Neural cell (in vitro differentiated cells): ENCODE data around the gene VWA1.

Experiments
- EP300 ChIP-seq: fragments of 450-650 bp; conservative IDR thresholded peaks from 2 replicates; pipeline ENCODE4 v1.6.1; 2014; ENCODE audit warnings: antibody characterized with exemption, mild to moderate bottlenecking, moderate library complexity; ENCODE audit not compliant: poor library complexity, severe bottlenecking
- EZH2 ChIP-seq: fragments of 200-600, 300-800 bp; shearing (Covaris generic), sonication (generic); IDR thresholded peaks from 2 replicates; pipeline ENCODE4 v1.6.1; 2014; ENCODE audit warnings: antibody characterized with exemption, low read length, borderline replicate concordance, mild to moderate bottlenecking; ENCODE audit not compliant: insufficient read depth, poor library complexity, severe bottlenecking
- TAF1 ChIP-seq: IDR thresholded peaks from 2 replicates; pipeline ENCODE4 v1.6.1; 2012; ENCODE audit warnings: low read depth
- TF ChIP-seq, protein P1 (sequence below): fragments of 450-650 bp; IDR thresholded peaks from 2 replicates; pipeline ENCODE4 v1.5.1; 2014; ENCODE audit warnings: antibody characterized with exemption, mild to moderate bottlenecking, moderate library complexity; ENCODE audit not compliant: poor library complexity, severe bottlenecking

DNA sequence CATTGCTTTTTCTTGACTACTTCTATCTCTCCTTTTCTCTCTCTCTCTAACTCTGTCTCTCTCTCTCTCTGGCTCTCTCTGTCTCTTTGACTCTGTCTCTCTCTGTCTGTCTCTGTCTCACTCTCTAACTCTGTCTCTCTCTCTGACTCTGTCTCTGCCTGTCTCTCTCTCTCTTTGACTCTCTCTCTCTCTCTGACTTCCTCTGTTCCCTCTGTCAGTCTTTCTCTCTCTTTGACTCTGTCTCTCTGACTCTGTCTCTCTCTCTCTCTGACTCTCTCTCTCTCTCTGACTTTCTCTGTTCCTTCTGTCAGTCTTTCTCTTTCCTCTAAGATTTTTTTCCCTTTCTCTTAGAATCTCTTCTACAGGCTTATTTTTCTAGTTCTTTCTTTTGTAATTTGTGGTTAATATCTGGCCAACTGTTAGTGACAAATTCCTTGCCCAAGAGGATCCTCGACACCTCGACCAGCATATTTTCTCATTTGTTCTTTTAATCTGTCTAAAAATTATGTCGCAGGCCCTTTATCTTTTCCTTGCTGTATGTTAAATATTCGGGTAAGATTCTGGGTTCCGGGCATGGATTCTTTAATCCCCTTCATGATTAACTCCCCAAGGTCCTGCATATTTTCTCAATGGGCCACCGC lies 13.7 kb downstream of the VWA1 start, which contains the start of gene ATAD3C:
- TF ChIP-seq, protein P1, sequence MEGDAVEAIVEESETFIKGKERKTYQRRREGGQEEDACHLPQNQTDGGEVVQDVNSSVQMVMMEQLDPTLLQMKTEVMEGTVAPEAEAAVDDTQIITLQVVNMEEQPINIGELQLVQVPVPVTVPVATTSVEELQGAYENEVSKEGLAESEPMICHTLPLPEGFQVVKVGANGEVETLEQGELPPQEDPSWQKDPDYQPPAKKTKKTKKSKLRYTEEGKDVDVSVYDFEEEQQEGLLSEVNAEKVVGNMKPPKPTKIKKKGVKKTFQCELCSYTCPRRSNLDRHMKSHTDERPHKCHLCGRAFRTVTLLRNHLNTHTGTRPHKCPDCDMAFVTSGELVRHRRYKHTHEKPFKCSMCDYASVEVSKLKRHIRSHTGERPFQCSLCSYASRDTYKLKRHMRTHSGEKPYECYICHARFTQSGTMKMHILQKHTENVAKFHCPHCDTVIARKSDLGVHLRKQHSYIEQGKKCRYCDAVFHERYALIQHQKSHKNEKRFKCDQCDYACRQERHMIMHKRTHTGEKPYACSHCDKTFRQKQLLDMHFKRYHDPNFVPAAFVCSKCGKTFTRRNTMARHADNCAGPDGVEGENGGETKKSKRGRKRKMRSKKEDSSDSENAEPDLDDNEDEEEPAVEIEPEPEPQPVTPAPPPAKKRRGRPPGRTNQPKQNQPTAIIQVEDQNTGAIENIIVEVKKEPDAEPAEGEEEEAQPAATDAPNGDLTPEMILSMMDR = no peak
- TF ChIP-seq EP300 = no peak
- no peak for TF ChIP-seq TAF1
- no peak for TF ChIP-seq EZH2
